ENCODE data around the gene EPHB6.

Gene EPHB6

DNA sequence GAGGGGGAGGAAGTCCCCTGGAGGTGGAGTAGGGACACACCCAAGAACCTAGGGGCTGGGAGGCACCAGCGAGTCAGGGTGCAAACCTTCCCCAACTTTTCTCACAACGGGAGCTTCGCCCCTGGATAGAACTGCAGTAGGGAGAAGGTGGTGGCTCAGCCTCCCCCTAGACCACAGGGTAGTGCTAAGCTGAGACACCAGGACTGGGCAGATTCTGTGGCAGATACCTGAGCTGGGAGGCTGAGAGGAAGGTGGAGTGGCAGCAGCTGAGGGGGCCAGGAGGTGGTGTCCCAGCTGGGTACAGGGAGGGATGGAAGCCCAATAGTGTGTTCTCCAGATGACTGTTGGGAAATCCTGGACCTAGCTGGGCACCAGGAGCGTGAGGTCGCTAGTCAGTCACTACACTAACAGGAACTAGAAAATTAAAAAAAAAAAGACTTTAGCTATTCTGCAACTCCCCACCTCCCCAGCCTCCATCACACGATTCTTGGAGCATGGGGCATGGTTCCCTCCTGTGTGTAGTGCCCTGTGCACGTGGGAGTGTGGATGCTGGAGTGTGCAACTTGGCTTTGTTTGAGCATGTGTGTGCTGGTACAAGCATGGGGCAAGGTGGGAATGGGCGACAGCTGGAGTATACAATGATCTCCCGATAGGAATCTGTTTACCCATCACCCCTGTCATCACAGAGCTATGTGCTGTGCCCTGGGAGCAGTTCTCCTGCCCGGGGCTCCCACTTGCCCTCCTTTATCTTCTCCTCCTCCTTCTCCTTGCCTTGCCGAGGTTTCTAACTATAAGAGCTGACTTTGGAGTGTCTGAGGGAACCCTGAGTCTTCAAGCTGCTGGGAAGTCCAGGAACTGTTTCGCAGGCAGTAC lies 39.5 kb downstream of the EPHB6 start:
- no peak for DNase-seq
- H3K27me3 Mint-ChIP-seq: peaks cover 29 to 60% of the 10 kb centered on the region in 2 donors
- peaks cover 2% of the 10 kb centered on the region for H3K36me3 Mint-ChIP-seq (ENCODE audit: insufficient read depth)

DNA sequence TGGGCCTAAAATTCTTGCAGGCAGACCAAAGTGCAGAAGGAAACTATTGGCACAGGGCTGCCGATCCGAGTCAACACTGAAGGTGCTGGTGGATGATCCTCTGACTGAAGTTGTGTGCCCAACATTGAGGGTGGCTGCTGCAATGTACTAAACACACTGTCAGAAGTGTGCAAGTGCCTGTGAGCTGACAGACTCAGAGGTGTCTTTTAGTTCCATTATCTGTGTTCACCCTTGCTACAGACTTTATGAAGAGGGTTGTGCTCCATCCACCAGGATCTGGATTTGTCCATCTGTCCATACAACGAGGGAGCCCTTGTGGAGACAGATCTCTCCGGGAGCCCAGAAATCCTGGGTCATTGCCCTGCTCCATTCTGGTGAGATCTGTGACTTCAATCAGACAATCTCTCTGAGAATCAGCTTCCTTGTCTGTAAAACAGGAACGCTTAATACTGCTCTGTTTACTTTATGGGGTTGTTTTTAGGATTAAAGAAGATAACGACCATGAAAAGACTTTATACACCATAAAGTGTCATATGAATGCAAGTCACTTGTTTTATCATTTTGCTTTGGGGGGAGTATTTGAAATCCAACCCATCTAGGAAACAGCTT lies 40.2 kb downstream of the EPHB6 start:
- H3K27me3 Mint-ChIP-seq: peaks cover 28 to 56% of the 10 kb centered on the region in 2 donors
- peaks cover 2% of the 10 kb centered on the region for H3K36me3 Mint-ChIP-seq (ENCODE audit: insufficient read depth)
- no peak overlapping the region for H3K27ac Mint-ChIP-seq
- DNase-seq: no peak
- ATAC-seq (replicated peaks): no peak
- H3K9me3 Mint-ChIP-seq: no peaks in the 10 kb centered on the region
- H3K4me3 Mint-ChIP-seq: no peak overlapping the region
- H3K4me1 Mint-ChIP-seq (ENCODE audit: low read depth in 2 of 2): no peaks in the 10 kb centered on the region

More for the DNA sequence above, 39.5 kb downstream of the EPHB6 start:
- no peak for ATAC-seq (replicated peaks)
- H3K9me3 Mint-ChIP-seq: no peaks in the 10 kb centered on the region
- H3K4me3 Mint-ChIP-seq: no peak overlapping the region
- no peaks in the 10 kb centered on the region for H3K4me1 Mint-ChIP-seq (ENCODE audit: low read depth in 2 of 2)
- H3K27ac Mint-ChIP-seq: no peak overlapping the region

DNA sequence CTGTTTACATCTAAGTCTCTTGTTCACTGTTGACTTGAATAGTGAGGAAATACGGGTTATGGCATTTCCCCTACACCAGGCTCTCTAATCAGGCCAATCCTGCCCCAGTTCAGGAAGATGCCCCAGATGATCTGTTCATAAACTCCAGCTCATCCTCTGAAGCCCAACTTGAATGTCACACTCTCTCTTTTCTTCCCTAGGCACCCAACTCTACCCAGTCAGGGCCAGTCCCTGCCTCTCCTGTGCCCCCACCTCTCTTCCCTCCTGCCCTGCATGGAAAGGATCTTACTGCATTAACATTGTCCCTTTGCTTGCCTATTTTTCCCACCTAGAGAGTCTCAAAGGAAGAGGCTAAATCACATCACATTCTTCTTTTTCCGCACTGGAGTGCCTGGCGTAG lies 41.3 kb downstream of the EPHB6 start:
- ATAC-seq (replicated peaks) (no peak), DNase-seq (no peak)
- no peaks in the 10 kb centered on the region for H3K4me1 Mint-ChIP-seq (ENCODE audit: low read depth in 2 of 2)
- H3K27me3 Mint-ChIP-seq: peaks cover 30 to 56% of the 10 kb centered on the region in 2 donors
- H3K36me3 Mint-ChIP-seq (ENCODE audit: insufficient read depth): peaks cover 2% of the 10 kb centered on the region
- H3K9me3 Mint-ChIP-seq: no peaks in the 10 kb centered on the region
- no peak overlapping the region for H3K27ac Mint-ChIP-seq
- H3K4me3 Mint-ChIP-seq: no peak overlapping the region

DNA sequence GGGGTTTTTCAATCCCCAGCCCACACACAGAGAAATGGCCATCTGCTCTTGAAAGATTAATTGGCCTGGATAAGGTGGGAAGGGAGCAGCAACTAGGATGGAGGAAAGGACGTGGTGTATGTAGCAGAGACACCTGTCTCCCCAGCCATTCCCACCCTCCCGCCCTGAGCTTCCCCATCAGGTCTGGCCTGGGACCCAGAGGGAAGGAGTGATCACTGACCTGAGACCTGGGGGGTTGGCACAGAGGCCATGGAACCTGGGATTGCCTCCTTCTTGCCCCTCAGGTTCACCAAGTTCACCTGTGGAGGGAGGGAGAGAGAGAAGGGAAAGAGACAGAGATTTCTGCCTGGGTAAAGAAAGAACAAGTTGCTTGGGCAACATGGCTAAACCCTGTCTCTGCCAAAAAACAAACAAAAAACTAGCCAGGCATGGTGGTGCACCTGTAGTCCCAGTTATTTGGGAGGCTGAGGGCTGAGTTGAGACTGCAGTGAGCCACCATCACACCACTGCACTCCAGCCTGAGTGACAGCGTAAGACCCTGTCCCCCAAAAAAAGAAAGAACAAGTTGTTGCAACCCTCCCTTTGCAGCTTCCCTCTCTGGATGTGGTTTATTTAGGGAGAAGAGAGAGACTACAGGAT lies 42.0 kb downstream of the EPHB6 start:
- no peak for DNase-seq
- no peak overlapping the region for H3K27ac Mint-ChIP-seq
- H3K36me3 Mint-ChIP-seq (ENCODE audit: insufficient read depth): peaks cover 2% of the 10 kb centered on the region
- H3K9me3 Mint-ChIP-seq: no peaks in the 10 kb centered on the region
- ATAC-seq (replicated peaks): no peak
- peaks cover 30 to 56% of the 10 kb centered on the region in 2 donors for H3K27me3 Mint-ChIP-seq
- H3K4me1 Mint-ChIP-seq (ENCODE audit: low read depth in 2 of 2): no peaks in the 10 kb centered on the region
- no peak overlapping the region for H3K4me3 Mint-ChIP-seq

DNA sequence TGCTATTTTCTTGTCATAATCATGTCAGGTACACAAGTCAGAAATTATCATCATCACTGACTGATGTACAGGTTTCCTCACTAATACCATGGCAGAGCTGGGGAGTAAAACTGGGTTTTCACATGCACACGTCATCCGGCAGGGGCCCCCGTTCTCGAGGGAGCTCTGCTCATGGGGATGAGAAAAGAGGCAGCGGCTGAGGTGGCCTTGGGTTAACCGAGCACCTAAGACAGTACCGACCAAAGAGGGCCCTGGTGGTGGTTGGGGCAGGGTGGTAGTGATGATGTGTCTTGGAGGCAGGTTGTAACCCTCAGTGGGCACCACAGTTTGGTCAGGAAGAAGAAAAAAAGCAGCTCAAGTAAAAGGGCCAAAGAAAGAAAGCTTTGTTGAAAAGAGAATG lies 42.8 kb downstream of the EPHB6 start:
- no peak overlapping the region for H3K27ac Mint-ChIP-seq
- no peaks in the 10 kb centered on the region for H3K4me1 Mint-ChIP-seq (ENCODE audit: low read depth in 2 of 2)
- no peak for ATAC-seq (replicated peaks)
- H3K36me3 Mint-ChIP-seq (ENCODE audit: insufficient read depth): peaks cover under 1% of the 10 kb centered on the region
- peaks cover 30 to 48% of the 10 kb centered on the region in 2 donors for H3K27me3 Mint-ChIP-seq
- no peak for DNase-seq
- H3K4me3 Mint-ChIP-seq: no peak overlapping the region
- no peaks in the 10 kb centered on the region for H3K9me3 Mint-ChIP-seq

- DNase-seq (no peak), ATAC-seq (replicated peaks) (no peak)
- peaks cover 30 to 47% of the 10 kb centered on the region in 2 donors for H3K27me3 Mint-ChIP-seq
- no peak overlapping the region for H3K27ac Mint-ChIP-seq
- no peaks in the 10 kb centered on the region for H3K4me1 Mint-ChIP-seq (ENCODE audit: low read depth in 2 of 2)
- H3K36me3 Mint-ChIP-seq (ENCODE audit: insufficient read depth): no peaks in the 10 kb centered on the region
- no peaks in the 10 kb centered on the region for H3K9me3 Mint-ChIP-seq
- no peak overlapping the region for H3K4me3 Mint-ChIP-seq
Observed at GRCh38 chr7:142898377-142899170, 43.7 kb downstream of the EPHB6 start.

GRCh38 chr7:142899661-142900060 lies 44.8 kb downstream of the EPHB6 start:
- Mint-ChIP-seq H3K27me3 (peaks cover 30 to 37% of the 10 kb centered on the region in 2 donors), H3K9me3 (no peaks in the 10 kb centered on the region), H3K36me3 (ENCODE audit: insufficient read depth) (peaks cover 2% of the 10 kb centered on the region), H3K4me1 (ENCODE audit: low read depth in 2 of 2) (no peaks in the 10 kb centered on the region), H3K27ac (no peak overlapping the region), H3K4me3 (no peak overlapping the region)
- DNase-seq (no peak), ATAC-seq (replicated peaks) (no peak)

GRCh38 chr7:142901426-142902259 lies 46.8 kb downstream of the EPHB6 start:
- Mint-ChIP-seq H3K9me3 (no peaks in the 10 kb centered on the region), H3K4me1 (ENCODE audit: low read depth in 2 of 2) (no peaks in the 10 kb centered on the region), H3K27me3 (peaks cover 28 to 34% of the 10 kb centered on the region in 2 donors), H3K4me3 (no peak overlapping the region), H3K27ac (no peak overlapping the region), H3K36me3 (ENCODE audit: insufficient read depth) (peaks cover 2% of the 10 kb centered on the region)
- DNase-seq (no peak), ATAC-seq (replicated peaks) (no peak)

DNA sequence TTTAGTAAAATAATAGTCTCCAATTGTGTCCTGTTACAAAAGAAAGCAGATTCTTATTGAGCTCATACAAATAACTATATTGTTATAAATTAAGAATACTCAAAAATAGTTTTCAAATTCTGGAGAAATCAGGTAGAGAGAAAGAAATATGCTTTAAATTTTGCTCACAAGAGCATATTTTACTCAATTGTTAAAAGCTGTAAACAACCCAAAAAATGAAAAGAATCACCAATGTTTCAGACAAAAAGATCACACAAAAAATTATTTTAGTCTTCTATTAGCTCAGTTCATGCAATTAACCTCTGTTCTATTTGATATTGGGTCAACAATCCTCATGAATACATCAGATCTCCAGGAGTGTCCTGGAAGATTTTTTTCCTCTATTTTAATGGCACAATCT lies 49.3 kb downstream of the EPHB6 start:
- ATAC-seq (replicated peaks): no peak
- H3K4me1 Mint-ChIP-seq (ENCODE audit: low read depth in 2 of 2): no peaks in the 10 kb centered on the region
- peaks cover 31 to 35% of the 10 kb centered on the region in 2 donors for H3K27me3 Mint-ChIP-seq
- no peak overlapping the region for H3K27ac Mint-ChIP-seq
- DNase-seq: no peak
- H3K36me3 Mint-ChIP-seq (ENCODE audit: insufficient read depth): peaks cover 2% of the 10 kb centered on the region
- H3K9me3 Mint-ChIP-seq: no peaks in the 10 kb centered on the region
- H3K4me3 Mint-ChIP-seq: no peak overlapping the region

DNA sequence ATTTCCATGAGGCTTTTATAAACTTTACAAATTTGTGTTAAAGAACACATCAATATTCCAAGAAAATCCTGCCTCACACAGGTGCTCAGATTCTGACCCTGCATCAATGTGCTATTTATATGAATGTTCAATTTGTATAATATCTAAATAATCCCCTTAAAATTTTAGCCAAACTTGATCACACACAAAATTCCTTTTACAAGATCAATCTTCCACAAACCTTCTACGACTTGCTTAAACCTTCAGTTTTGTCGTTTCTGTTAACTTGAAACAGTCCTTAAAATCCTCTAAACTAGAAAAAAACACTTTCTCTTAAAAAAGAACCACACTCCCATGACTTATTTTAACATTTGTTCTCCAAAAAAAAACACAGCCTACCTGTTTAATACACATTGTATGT lies 50.9 kb downstream of the EPHB6 start:
- Mint-ChIP-seq H3K4me3 (no peak overlapping the region), H3K36me3 (ENCODE audit: insufficient read depth) (peaks cover 2% of the 10 kb centered on the region), H3K27ac (no peak overlapping the region), H3K4me1 (ENCODE audit: low read depth in 2 of 2) (no peaks in the 10 kb centered on the region), H3K9me3 (no peaks in the 10 kb centered on the region), H3K27me3 (peaks cover 36 to 46% of the 10 kb centered on the region in 2 donors)
- ATAC-seq (replicated peaks) (no peak), DNase-seq (no peak)

GRCh38 chr7:142906643-142907042 lies 51.8 kb downstream of the EPHB6 start:
- Mint-ChIP-seq H3K27me3 (peaks cover 44 to 55% of the 10 kb centered on the region in 2 donors), H3K9me3 (no peaks in the 10 kb centered on the region), H3K4me3 (no peak overlapping the region), H3K4me1 (ENCODE audit: low read depth in 2 of 2) (no peaks in the 10 kb centered on the region), H3K27ac (no peak overlapping the region), H3K36me3 (ENCODE audit: insufficient read depth) (peaks cover 2% of the 10 kb centered on the region)
- no peak for ATAC-seq (replicated peaks)
- DNase-seq: no peak

- no peak for DNase-seq
- H3K27ac Mint-ChIP-seq: no peak overlapping the region
- H3K4me3 Mint-ChIP-seq: no peak overlapping the region
- peaks cover 56 to 69% of the 10 kb centered on the region in 2 donors for H3K27me3 Mint-ChIP-seq
- no peaks in the 10 kb centered on the region for H3K4me1 Mint-ChIP-seq (ENCODE audit: low read depth in 2 of 2)
- no peaks in the 10 kb centered on the region for H3K9me3 Mint-ChIP-seq
- no peak for ATAC-seq (replicated peaks)
- H3K36me3 Mint-ChIP-seq (ENCODE audit: insufficient read depth): peaks cover 2% of the 10 kb centered on the region
Observed at GRCh38 chr7:142908290-142908689, 53.4 kb downstream of the EPHB6 start.
